K562 (cell line): ENCODE data around the gene JPT2. TPM values are rescaled to one million over a fixed set of nuclear protein-coding genes. Genes with fewer than 3 reads are reported as not detected.

Source experiments
- CTCFL ChIP-seq: IDR thresholded peaks from 2 replicates; pipeline ENCODE4 v1.6.1; 2011; ENCODE audit warnings: borderline replicate concordance, low read depth, mild to moderate bottlenecking, moderate library complexity, low read length; ENCODE audit not compliant: insufficient read depth, poor library complexity, severe bottlenecking
- ELF1 ChIP-seq: fragments of 200-800 bp; sonication (Bioruptor generic); IDR thresholded peaks from 2 replicates; pipeline ENCODE4 v1.6.1; 2016; ENCODE audit warnings: missing genetic modification characterization, missing compliant biosample characterization
- FOXJ3 ChIP-seq: sonication (generic); formaldehyde crosslinking; IDR thresholded peaks from 2 replicates; pipeline ENCODE4 v1.4.0; 2020; ENCODE audit warnings: mild to moderate bottlenecking, missing genetic modification reagents
- ID3 ChIP-seq, 2 experiments: fragments of 250-450 bp in 1 of 2; fragments of 450-650 bp in 1 of 2; sonication (Bioruptor Pico) in 1 of 2; IDR thresholded peaks; 2 replicates each; pipeline versions ENCODE4 v1.6.1 to v1.8.0; 2016 to 2021; ENCODE audit warnings: mild to moderate bottlenecking in 2 of 2, moderate library complexity in 2 of 2, missing compliant biosample characterization in 1 of 2, missing genetic modification characterization in 1 of 2
- KAT8 ChIP-seq: fragments of 450-650 bp; IDR thresholded peaks from 2 replicates; pipeline ENCODE4 v1.6.1; 2016; ENCODE audit warnings: low read depth, mild to moderate bottlenecking
- KDM2B ChIP-seq: fragments of 250-450 bp; sonication (Bioruptor Pico); IDR thresholded peaks from 2 replicates; pipeline ENCODE4 v1.8.0; 2021; ENCODE audit warnings: mild to moderate bottlenecking, moderate library complexity
- KLF13 ChIP-seq: fragments of 450-650 bp; IDR thresholded peaks from 2 replicates; pipeline ENCODE4 v1.6.1; 2016; ENCODE audit warnings: missing genetic modification characterization, low read depth, mild to moderate bottlenecking, missing compliant biosample characterization, moderate library complexity, borderline replicate concordance
- MCM5 ChIP-seq: fragments of 450-650 bp; IDR thresholded peaks from 2 replicates; pipeline ENCODE4 v1.6.1; 2016; ENCODE audit warnings: low read depth
- PTRF ChIP-seq: fragments of 450-650 bp; IDR thresholded peaks from 2 replicates; pipeline ENCODE4 v1.6.1; 2016; ENCODE audit warnings: mild to moderate bottlenecking, missing genetic modification characterization, missing compliant biosample characterization
- PTTG1 ChIP-seq: fragments of 450-650 bp; IDR thresholded peaks from 2 replicates; pipeline ENCODE4 v1.6.1; 2016; ENCODE audit warnings: low read depth, mild to moderate bottlenecking, missing genetic modification characterization, missing compliant biosample characterization
- SRSF3 ChIP-seq: fragments of 200-400 bp; formaldehyde crosslinking; IDR thresholded peaks from 2 replicates; pipeline ENCODE4 v1.6.1; 2016; ENCODE audit warnings: mild to moderate bottlenecking, low read length, moderate library complexity; ENCODE audit not compliant: insufficient read depth
- TFE3 ChIP-seq: fragments of 450-650 bp; formaldehyde crosslinking; IDR thresholded peaks from 2 replicates; pipeline ENCODE4 v1.4.0; 2020; ENCODE audit warnings: mild to moderate bottlenecking, mixed read lengths
- ZBTB49 ChIP-seq: sonication (generic); formaldehyde crosslinking; IDR thresholded peaks from 2 replicates; pipeline ENCODE4 v1.8.0; 2022; ENCODE audit warnings: missing genetic modification reagents, mild to moderate bottlenecking, borderline replicate concordance
- ZNF224 ChIP-seq: sonication (generic); formaldehyde crosslinking; IDR thresholded peaks from 2 replicates; pipeline ENCODE4 v1.8.0; 2022; ENCODE audit warnings: mild to moderate bottlenecking, missing genetic modification reagents
- ZNF695 ChIP-seq: fragments of 450-650 bp; formaldehyde crosslinking; IDR thresholded peaks from 2 replicates; pipeline ENCODE4 v1.4.0; 2020; ENCODE audit warnings: mild to moderate bottlenecking, moderate library complexity
- ZNF75A ChIP-seq: fragments of 450-650 bp; formaldehyde crosslinking; IDR thresholded peaks from 2 replicates; pipeline ENCODE4 v1.4.0; 2020; ENCODE audit warnings: mild to moderate bottlenecking
- polyA plus RNA-seq, 8 experiments: library from polyadenylated mRNA; depleted of rRNA in 4 of 8; stranded (reverse) in 5 of 8; unstranded in 3 of 8; fragments of >200 nt; fragmentation: Nextera tagmentation in 2 of 8; fragmentation: Illumina TruSeq in 1 of 8; extraction: Ambion mirVana in 2 of 8; extraction: Trizol in 1 of 8; gene quantifications; 2 replicates each; pipeline versions ENCODE4 v1.2.1 to v1.2.3, GENCODE V29; 2011 to 2014; ENCODE audit warnings: inconsistent platforms in 1 of 8, missing spikeins in 1 of 8
- total RNA-seq, 7 experiments: library from RNA; depleted of rRNA in 6 of 7; stranded (reverse); fragments of >200 nt in 6 of 7; fragmentation: Illumina TruSeq in 2 of 7; extraction: Trizol in 2 of 7; gene quantifications; 2 replicates each; pipeline versions ENCODE4 v1.2.1 to v1.2.3, GENCODE V29; 2011 to 2021; ENCODE audit warnings: low replicate concordance in 1 of 7
- TF ChIP-seq, protein P1 (sequence below): sonication (generic); formaldehyde crosslinking; IDR thresholded peaks from 2 replicates; pipeline ENCODE4 v1.5.0; 2020; ENCODE audit warnings: missing genetic modification reagents
- TF ChIP-seq, protein P2 (sequence below): fragments of 450-650 bp; formaldehyde crosslinking; IDR thresholded peaks from 2 replicates; pipeline ENCODE4 v1.4.0; 2020; ENCODE audit warnings: mild to moderate bottlenecking

The JPT2 gene
- total and polyA plus RNA-seq, 9 of the 15 experiments (the other 6 are each of a cell fraction or from before 2014, with no cell fraction given): 25.5 to 133 (median 106) TPM

DNA sequence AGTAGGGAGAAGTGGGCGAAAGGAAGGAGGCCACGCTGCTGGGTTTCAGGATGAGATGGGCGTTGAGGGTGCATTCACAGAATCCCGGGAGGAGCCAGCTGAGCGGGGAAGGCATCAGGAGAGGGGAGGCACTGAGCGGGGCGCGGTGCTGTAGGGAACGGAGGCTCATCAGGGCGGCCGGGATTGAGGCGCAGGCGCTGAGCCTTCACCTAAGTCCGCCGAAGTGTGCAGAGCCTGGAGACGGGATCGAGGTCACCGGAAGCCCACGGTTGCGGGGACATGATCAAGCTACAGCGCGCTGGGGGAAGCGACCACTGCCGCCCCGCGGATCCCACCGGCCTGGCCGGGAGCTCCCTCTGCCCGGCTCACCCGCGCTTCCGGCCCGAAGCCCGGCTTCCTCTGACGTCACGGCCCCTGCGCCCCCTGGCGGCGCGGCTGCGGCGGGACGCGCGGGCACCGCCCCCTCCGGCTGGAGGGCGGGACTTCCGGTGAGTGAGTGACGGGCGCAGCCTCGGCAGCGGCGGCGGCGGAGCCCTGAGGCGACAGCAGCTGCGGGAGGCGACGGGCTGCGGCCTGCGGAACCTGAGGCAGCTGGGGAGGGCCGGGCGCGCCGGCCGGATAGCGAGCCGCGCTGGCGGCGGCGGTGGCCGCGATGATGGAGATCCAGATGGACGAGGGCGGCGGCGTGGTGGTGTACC lies 27.8 kb downstream of the JPT2 start, which contains the start of gene MAPK8IP3 (continued):
- TF ChIP-seq, protein P1, sequence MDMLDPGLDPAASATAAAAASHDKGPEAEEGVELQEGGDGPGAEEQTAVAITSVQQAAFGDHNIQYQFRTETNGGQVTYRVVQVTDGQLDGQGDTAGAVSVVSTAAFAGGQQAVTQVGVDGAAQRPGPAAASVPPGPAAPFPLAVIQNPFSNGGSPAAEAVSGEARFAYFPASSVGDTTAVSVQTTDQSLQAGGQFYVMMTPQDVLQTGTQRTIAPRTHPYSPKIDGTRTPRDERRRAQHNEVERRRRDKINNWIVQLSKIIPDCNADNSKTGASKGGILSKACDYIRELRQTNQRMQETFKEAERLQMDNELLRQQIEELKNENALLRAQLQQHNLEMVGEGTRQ (CRISPR knock-in tag): no peak
- TF ChIP-seq ZNF695 (no peak), PTTG1 (no peak), SRSF3 (no peak), PTRF (tag) (no peak), ZBTB49 (no peak), FOXJ3 (no peak), CTCFL (peak; percentile 100), ID3 (CRISPR knock-in tag; IDR thresholded peaks at IDR 0.05) (no peak), ID3 (tag; IDR thresholded peaks at IDR 0.05) (peak; percentile 80; the same call in 1 of the 2 replicates), MCM5 (no peak), KDM2B (CRISPR knock-in tag) (0 out of 2 replicates have a peak, but pooled peaks have one; percentile 49), KLF13 (tag) (peak; percentile 99; the same call in 1 of the 2 replicates), ELF1 (peak; percentile 96), ZNF75A (no peak), ZNF224 (CRISPR knock-in tag) (no peak), KAT8 (no peak), TFE3 (CRISPR knock-in tag) (no peak)
- TF ChIP-seq, protein P2, sequence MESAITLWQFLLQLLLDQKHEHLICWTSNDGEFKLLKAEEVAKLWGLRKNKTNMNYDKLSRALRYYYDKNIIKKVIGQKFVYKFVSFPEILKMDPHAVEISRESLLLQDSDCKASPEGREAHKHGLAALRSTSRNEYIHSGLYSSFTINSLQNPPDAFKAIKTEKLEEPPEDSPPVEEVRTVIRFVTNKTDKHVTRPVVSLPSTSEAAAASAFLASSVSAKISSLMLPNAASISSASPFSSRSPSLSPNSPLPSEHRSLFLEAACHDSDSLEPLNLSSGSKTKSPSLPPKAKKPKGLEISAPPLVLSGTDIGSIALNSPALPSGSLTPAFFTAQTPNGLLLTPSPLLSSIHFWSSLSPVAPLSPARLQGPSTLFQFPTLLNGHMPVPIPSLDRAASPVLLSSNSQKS: no peak
